GM18498 (cell line): ENCODE results near the gene PRR14.

Source experiments
- ATAC-seq: cut with Tn5 transposase; IDR thresholded peaks from one replicate; pipeline ENCODE4 v1.9.1; 2021; ENCODE audit warnings: mild to moderate bottlenecking, moderate library complexity; ENCODE audit not compliant: unreplicated experiment

The PRR14 gene

DNA sequence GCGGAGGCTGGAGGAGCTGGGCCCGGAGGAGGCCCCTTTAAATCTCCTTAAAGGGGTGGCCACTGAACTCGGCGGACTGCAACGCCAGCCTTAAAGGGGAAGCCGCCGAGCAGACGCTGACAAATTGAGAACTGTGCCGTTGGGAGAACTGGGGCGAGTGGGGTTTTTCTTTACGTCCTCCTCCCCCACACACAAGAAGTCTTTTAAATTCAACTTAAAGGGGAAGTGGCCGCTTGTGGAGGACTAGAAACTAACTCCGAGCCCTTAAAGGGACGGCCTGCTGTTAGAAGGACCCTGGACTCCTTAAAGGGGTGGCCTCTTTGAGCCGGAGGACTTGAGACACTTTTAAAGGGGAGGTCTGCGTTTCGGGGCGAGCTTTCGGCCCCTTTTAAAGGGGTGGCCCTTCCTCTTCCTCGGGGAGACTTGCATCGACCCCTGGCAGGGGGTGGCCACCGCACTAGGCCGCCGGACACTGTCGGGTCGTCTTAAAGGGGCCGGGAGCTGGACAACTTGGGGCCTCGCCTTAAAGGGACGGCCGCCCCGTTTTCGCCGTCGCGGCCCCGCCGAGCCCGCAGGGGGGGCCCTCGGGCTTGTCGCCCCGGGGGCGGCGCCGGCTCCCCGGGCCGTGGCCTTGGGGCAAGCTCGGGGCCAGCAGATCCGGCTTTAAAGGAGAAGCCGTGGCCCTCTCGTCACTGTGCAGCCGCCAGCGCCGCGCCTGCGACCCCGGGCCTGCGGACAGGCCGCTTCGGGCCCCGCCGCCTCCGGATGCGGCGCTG lies 8.2 kb downstream of the PRR14 start:
- peak; percentile 32 for ATAC-seq

GRCh38 chr16:30659507-30660423 lies 9.0 kb downstream of the PRR14 start:
- ATAC-seq = no peak

GRCh38 chr16:30660424-30661261 lies 9.9 kb downstream of the PRR14 start:
- ATAC-seq = no peak

GRCh38 chr16:30662449-30662848 lies 11.7 kb downstream of the PRR14 start:
- no peak for ATAC-seq

DNA sequence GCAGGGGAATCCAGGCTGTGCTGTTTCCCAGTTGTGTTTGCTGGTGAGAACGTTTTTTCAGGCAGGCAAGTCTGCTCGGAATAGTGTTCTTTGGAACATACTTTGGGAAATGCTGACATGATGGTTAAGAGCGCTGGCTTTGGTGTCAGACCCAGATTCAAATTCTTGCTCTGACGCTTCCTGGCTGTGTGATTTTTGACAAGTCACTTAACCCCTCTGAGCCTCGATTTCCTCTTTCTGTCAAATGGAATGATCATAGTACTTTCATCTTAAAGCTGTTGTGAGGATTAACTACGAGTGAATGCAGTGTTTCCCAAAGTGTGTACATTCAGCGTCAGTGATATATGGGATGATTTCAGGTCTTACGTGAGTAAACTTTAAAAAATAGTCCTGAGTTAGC lies 12.3 kb downstream of the PRR14 start:
- ATAC-seq = no peak

DNA sequence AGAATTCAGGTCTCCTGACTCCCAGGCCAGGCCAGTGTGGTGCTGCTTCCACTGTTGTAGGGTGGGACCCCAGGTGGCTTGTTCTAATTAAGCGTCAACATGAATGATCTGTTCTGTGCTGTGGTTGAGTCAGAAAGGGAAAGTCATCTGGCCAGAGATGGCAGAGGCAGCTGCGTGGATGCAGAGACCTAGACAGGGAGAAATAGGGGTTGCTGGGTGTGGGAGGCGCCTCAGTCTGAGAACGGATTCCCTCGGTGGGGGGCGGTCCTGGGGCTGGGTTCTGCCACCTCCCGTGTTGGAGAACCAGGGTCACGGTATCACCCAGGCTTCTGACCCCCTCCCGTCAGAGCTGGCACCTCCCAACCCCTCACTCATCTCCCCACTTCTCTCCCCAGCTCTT lies 13.1 kb downstream of the PRR14 start:
- no peak for ATAC-seq

- no peak for ATAC-seq
Observed at GRCh38 chr16:30664616-30665109, 13.9 kb downstream of the PRR14 start.

- no peak for ATAC-seq
Observed at GRCh38 chr16:30665155-30665829, 14.5 kb downstream of the PRR14 start.

DNA sequence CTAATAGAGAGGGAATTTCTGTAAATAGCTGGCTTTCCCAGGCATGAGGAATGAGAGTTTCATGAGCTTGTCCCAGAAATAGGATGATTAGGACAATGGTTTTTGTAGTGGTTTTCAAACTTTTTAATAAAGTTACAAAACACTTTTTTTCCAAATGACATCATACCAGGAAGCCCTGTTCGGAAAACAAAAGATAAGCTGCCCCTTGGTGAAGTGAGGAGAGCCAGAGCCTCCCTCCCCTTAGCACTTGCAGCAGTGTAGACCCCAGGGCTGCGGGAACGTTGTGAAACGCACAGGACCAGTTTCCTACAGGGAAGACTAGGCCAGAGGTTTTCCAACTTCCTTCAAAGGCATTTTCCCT lies 15.1 kb downstream of the PRR14 start:
- no peak for ATAC-seq

DNA sequence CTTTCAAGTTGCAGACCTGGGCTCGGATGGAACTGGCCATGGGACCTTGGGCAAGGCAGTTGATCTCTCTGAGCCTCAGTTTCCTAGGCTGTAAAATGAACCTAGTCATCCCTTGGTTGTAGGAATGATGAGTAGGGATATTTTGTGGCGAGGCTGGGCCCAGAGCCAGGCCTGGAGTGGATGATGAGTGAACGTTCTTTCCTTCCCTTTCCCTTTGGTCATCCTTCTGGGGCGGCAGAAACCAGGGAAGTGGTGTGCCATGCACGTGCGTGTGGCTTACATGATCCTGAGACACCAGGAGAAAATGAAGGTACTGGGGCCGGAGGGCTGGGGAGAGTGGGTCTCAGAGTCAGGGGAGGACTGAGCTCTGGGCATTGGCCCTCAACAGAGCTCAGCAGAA lies 15.9 kb downstream of the PRR14 start:
- ATAC-seq = no peak

DNA sequence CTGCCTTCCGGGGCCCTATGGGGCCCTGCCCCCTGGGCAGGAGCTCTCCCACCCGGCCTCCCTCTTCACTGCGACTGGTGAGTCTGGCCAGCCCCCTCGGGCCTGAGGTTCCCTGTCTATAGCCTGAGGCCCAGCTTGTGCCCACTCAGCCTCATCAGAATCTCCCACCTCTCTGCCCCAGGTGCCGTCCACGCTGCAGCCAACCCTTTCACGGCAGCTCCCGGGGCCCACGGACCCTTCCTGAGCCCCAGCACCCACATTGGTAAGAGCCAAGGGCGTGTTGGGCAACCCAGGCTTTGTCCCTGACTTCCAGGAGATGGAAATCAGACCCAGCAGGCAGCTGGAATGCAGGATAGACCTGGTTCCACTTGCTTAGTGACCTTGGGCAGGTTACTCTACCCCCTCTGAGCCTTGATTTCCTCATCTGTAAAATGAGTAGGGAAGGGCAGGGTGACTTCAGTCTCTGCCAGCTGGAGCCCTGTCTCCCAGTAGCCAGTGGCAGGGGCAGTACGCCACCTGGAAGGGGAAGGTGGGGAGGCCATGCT lies 16.7 kb downstream of the PRR14 start:
- ATAC-seq = no peak

- no peak for ATAC-seq
Observed at GRCh38 chr16:30668393-30668792, 17.6 kb downstream of the PRR14 start.

GRCh38 chr16:30669026-30669902 lies 18.5 kb downstream of the PRR14 start:
- ATAC-seq = no peak

DNA sequence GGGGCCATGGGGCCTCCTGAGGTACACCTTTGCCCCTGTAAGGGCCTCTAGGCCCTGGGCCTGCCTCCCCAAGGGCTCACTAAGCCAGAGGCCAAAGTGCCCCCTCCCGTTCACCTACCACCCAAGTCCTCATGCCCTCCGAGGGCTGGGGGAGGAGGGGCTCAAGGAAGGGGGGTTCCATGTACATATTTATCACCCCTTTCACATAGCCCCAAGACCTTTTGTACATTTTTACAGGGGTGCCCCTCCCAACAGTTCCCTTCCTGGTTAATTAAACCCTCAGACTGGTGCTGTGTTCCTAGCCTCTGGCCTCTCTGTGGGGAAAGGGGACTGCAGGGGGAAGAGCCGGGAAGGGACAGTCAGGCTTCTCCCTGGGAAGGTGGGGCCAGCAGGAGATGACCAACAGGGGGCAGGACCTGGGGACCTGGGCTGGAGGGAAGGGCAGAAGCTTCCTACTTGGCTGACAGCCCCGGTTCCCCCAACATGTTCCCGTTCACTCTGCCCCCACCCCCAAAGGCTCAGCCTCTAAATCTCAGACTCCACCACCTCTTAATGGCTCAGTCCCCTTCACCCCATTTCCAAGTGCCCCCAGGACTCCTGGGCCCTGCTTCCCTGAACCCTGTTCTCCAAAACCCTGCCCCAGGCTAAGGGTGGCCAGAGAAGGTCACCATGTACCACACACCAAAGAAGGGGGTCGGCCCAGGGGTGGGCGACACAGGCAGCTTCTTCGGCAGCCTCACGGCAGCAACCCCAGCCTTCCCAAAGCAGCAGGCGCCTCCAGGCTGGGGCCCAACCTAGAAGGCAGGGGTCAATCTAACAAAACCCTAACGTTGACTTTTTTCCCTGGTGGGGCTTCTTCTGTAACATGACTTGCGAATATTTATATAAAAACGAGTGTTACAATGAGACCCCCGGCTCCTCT lies 19.4 kb downstream of the PRR14 start:
- ATAC-seq = no peak

DNA sequence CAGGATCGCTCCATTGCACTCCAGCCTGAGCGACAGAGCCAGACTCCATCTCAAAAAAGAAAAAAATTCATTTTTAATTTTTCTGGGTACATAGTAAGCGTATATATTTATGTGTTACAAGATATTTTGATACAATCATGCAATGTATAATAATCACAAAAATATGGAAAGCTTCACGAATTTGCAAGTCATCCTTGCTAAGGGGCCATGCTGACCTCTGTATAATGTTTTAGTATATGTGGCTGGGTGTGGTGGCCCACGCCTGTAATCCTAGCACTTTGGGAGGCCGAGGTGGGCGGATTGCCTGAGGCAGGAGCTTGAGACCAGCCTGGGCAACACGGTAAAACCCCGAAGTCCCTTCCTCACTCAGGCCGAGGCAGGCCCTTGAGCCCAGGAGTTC lies 24.4 kb downstream of the PRR14 start:
- no peak for ATAC-seq

DNA sequence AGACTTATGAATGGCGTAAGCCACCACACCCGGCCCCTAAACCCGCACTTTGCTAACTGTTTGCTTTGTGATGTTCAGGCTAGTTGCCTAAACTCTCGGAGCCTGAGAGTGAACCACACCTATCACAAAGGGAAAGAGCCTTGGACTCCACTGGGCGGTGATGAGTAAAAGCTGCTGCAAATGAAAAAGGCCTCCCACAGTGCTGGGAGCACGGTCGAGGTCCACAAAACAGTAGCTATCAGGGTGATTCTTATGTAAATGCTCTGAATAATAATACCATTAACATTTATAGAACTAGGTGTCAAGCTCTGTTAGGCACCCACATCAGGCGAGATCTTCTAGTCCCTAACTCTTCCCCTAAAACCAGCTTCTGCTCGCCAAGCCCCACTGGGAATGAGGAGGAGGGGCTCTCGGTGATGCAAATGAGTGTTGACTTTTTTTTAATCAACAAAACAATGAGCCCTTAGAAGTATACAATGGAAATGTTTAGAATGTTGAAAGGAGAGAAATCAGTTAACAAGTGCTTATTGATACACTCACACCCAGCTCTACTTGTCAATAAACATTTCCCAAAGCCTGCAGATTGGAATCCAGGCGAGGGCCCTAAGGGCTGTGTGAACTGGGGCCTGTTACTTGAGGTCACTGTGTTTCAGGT lies 27.3 kb downstream of the PRR14 start:
- no peak for ATAC-seq

GRCh38 chr16:30678586-30678970 lies 27.8 kb downstream of the PRR14 start:
- ATAC-seq = no peak

DNA sequence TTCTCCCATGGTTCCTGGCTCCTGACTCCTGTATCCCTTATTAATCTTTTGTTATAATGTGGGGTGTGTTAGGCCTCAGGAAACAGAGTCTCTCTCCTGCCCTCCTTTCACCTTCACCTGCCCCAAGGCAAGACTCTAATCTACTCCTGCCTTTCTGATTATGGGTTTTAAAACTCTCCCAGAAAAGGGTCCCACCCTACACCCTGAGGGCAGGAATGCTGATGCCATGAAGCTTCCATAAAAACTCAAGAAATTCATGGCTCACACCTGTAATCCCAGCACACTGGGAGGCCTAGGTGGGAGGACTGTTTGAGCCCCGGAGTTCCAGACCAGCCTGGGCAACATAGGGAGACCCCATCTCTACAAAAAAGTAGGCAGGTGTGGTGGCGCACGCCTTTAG lies 29.6 kb downstream of the PRR14 start:
- no peak for ATAC-seq
